ENCODE measurements around the gene ZNF236.
A peak's percentile ranks its signal among the peaks of the same experiment; 100 is the strongest.
"Not testable (repeated sequence)": the region's sequence is repeated elsewhere in the genome, so short reads cannot be mapped to it uniquely, and the experiment has no call there.

Gene ZNF236

DNA sequence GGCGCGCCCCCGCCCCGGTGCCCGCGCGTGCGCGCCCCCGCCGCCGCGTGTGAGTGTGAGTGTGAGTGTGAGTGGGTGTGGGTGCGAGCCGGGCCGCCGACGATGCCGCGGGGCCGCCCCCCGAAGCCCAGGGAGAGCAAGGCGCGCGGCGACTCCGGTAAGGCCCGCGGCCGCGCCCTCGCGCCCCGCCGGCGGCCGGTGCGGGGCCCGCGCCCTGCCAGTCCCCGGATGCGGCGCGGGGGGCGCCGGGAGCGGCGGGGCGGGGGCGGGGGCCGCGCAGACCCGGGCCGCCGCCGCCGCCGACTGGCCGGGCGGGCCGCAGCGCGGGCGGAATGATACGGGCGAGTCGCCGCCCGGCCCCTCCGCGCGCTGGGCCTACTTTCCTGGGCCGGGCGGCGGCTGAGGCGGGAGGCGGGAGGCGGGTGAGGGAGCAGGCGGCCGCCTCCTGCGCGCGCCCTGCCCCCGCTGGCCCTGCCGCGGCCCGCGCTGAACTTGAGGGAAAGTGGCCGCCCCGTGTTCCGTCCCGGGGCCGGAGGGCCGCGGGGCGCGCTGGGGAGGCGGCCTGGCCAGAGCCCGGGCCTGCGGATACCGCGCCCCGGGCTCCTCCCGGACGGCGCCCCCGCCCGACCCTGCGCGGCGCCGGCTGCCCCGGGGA is at the start of gene ZNF236:
TSS of gene ZNF236 (plus strand) at position 52 of the 655 bp plus-strand sequence. CDS start at position 103, 51 bp downstream.
- DNase-seq, result peak; percentile 78

DNA sequence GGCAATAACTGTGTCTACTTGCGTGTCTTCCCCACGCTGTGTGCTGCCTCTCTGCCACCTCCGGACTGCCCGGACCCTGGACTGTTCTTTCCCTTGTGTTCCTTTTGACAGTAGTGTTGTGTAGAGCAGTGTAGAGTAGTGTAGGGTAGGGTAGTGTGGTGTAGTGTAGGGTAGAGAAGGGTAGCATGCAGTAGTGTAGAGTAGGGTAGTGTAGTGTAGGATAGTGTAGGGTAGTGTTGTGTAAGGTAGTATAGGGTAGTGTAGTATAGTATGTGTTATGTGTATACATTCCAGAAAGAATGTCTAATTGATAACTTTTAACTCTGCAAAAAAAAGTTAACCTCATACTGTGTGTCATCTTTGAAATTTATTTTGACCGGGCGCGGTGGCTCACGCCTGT is 49.7 kb upstream of the ZNF236 start:
- DNase-seq, result no peak

DNA sequence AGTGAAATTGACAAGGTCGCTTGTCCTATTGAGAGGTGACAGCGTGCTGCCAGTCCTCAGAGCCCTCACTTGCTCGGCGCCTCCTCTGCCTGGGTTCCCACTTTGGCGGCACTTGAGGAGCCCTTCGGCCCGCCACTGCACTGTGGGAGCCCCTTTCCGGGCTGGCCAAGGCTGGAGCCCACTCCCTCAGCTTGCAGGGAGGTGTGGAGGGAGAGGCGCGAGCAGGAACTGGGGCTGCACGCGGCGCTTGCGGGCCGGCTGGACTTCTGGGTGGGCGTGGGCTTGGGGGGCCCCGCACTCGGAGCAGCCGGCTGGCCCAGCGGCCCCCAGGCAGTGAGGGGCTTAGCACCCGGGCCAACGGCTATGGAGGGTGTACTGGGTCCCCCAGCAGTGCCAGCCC is 45.3 kb upstream of the ZNF236 start:
- DNase-seq, result not testable (repeated sequence)

DNA sequence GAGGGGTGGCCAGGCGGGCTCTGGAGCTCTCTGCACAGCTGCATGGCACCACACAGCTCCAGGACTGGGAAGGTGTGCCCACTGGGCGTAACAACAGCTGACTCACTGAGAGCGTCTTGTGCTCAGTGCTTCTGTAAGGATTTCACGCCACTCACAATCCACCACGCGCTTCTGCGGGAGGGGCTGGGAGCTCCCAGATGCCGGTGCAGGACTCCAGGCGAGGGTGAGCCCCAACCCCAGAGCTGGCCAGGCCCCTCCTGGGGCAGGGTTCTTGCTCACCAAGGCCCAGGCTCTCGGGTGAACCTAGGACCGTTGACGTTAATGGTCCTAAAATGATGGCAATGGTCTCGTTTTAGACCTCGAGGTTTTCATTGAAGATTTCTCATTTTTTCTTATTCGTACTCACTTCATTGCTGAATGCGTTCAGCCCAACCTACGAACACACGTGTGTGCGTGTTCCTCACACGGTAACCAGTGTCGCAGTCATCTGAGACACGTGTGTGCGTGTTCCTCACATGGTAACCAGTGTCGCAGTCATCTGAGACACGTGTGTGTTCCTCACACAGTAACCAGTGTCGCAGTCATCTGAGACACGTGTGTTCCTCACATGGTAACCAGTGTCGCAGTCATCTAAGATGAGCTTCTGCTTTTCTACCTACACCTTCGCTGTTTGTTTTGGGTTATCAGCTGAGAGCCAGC is 38.4 kb upstream of the ZNF236 start:
- no peak for DNase-seq

DNA sequence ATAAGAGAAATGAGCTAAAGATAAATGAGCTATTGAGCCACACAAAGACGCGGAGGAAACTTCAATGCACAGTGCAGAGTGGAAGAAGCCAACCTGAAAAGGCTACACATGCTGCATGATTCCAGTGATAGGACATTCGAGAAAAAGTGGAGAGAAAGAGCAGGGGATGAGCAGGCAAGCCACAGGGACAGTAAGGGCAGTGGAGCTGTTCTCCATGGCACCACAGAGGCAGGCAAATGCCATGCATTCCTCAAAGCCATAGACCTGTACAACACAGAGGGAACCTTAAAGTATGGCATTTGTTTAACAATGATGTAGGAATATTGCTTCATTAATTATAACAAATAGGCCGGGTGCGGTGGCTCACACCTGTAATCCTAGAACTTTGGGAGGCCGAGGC is 36.5 kb upstream of the ZNF236 start:
- DNase-seq, result no peak

DNA sequence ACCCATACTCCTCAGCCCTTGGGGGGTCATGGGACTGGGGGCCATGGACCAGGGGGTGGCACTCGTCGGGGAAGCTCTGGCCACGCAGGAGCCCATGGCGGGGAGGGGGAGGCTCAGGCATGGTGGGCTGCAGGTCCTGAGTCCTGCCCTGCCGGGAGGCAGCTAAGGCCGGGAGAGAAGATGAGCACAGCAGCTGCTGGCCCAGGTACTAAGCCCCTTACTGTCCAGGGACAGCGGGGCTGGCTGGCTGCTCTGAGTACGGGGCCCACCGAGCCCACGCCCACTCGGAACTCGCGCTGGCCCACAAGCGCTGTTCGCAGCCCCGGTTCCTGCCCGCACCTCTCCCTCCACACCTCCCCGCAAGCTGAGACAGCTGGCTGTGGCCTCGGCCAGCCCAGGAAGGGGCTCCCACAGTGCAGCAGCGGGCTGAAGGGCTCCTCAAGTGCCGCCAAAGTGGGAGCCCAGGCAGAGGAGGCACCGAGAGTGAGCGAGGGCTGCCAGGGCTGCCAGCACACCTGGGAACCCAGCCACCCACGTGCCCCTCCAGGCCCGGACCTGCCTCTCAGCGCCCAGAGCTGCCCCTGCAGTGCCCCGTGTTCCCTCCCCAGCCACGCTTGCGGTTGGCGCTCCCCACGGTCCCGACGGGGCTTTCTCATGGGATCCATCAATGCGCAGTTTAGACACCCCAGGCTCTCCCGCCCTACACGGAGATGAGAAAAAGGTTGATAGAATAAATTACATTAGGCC is 33.6 kb upstream of the ZNF236 start:
- no peak for DNase-seq

DNA sequence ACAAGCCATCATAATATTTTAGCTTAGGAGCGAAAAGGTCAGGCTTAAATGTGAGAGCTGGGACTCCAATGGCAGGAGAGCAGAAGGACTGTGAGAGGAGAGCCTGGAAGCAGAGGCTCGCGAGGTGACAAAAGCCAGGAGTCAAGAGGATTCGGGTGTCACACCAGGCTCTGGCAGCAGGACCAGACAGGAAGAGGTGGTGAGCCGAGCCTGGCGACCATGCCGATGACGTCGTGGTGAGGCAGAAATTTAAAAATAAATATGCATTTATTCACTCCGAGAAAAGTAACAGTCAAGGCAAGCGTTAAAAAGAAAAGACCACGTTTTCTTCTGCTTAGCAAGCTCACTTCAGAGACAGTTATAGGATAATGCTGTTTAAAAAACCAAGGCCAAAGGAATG is 31.3 kb upstream of the ZNF236 start:
- DNase-seq, result no peak

DNA sequence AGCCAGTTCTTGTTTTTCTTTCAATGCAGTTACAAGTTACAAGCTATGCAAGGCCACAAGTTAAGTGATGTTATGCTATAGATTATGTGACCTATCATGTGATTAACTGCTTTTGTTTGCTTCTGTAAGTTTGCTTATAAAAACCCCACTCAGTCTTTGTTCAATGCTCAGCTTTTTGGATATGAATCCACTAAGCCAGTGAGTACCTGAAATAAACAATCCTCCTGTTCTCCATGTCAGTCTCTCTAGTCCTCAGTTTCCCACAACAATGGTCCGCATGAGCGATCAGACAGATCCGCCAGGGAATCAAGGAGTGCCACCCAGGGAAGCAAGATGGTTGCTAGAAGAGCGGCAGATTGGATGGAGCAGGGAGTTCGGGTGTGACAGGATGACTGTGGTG is 30.7 kb upstream of the ZNF236 start:
- no peak for DNase-seq

DNA sequence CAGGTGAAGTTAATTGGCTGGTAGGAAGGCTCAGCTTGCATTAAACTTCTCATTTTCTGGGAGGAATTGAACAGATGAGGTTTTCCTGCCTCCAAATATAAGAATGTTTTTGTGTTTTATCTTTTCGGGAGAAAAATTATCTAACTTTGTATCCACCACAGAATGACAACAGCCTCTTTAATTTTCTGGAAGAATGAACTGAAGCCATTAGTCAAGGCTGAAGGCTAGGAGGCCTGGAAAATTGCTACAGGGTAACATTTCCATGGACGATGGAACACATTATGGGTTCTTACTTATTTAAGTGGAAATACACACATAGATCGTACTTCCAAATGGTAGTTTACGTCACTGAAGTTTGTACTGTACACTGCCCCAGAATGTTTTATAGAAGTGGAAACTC is 28.0 kb upstream of the ZNF236 start:
- no peak for DNase-seq

DNA sequence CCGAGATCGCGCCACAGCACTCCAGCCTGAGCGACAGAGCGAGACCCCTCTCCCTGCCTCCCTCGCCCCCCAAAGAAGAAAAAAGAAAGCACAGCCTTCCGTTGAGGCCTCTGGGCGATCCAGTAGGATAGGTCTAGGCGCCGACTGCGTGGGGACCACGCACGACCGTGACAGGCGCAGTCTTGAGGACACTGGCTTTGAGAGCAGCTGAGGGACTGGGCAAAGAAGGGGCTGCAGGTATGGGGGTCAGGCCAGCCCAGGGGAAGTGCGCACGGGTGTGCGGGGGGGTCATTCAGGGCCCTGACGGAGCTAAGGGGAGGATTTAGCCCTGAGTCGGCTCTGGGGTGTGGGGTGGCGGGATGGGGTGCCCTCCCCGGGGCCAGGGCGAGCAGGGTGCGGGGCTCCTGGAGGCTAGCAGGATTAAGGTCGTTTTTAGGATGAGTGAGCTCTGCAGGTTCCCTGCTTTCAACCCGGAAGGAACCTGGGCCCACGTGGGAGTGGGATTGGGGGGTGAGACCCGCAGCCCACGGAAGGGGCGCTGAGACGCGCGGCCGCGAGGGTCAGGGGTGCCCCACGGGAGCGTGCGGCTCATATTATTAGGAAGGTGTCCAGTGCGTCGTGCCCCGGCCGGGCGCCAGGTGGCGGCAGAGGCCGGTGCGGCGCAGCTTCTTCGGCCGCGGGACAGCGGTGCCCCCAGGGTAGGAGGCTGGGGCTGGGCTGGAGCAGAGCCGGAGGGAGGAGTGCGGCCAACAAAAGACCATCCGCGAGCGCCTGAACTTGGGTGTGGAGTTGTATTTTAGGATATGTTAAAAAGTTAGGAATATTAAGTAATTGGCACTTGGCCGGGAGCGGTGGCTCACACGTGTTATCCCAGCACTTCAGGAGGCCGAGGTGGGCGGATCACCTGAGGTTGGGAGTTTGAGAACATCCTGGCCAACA is 20.5 kb upstream of the ZNF236 start:
- DNase-seq, result peak; percentile 49

DNA sequence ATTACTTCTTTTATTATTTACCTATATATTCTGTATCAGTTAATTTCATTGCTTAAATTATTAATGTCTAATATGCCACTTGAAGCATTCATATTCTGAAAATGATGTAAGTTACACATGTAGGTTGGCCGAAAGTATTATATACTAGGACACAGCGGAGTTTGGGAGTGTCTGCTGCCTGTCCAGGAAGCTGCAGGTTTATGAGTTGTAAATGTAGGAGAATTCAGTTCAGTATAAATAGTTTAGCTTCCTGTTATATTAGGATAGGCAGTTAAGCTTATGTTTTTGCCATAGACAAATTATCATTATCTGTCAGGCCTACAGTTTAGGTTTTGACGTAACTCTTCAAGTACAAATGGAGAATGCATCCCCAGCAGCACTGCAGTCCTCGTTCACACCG is 18.9 kb upstream of the ZNF236 start:
- no peak for DNase-seq

DNA sequence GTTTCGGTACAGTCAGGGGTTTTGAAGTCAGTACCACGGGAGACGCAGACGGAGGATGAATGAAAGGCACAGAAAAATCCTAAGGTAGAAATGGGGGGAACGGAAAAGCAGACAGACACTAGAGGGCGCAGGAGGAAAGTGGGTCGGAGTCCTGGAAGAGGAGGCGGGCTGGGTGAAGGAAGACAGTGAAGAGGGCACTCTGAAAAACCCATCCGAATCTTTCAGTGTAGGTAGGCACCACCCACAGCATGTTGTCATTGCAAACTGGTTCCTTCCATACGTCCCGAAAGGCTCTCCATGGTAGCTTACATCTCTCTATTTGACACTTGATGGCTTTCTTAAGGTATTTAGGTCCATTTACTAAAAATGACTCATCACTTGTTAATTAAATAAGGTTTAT is 18.5 kb upstream of the ZNF236 start:
- DNase-seq, result peak; percentile 66

DNA sequence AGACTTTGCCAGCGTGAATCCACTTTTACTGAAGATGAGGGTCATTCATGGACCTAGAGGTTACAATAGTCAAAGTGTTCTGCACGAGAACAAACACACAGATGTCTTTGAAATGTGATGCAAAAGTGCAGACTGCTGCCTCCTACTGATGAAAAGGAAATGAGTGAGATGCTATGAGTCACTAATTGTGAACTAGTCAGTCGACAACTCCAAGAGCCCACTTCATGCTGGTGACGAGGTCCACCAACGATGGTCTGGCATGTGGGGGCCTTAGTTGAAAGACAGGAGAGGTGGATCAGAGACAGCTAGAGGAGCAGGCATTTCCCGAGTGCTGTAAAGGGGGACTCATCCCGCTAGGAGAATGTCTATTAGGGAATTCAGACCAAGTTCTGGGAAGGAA is 17.1 kb upstream of the ZNF236 start:
- no peak for DNase-seq

DNA sequence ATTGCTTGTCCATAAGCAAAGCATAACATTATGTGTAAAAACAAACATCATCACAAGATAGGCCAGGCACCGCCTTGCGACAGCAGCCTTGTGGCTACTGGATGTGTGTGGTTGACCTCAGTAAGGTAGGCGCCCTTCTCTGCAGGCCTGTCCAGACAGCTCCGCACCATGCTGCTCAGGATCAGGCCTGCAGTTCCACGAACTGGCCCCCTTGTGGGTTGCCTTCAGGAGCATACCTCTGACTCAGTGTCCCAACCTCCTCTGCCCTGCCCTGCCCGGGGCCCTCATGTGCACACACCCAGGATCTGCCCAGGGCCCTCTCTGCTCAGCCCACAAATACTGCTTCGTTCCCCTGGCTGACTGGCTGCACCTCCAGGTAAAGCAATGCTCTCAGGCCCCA is 16.1 kb upstream of the ZNF236 start:
- no peak for DNase-seq

DNA sequence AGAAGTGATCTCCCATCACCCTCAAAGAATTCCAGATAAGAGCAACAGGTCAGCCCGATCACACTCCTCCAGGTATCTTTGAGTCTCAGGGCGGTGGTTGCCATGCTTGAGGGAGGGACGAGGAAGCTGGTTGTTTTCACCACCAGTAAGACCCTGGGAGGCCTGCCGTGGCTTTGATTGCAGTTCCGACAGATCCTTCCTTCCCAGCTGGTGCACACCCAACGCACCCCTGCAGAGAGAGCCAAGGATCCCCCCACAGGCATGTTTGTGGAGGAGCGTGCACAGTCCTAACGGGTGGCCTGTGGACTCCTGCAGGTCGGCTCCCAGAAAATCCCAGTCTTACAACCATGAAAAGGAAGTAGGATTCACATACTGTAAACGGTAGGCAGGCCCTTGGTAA is 13.8 kb upstream of the ZNF236 start:
- no peak for DNase-seq

DNA sequence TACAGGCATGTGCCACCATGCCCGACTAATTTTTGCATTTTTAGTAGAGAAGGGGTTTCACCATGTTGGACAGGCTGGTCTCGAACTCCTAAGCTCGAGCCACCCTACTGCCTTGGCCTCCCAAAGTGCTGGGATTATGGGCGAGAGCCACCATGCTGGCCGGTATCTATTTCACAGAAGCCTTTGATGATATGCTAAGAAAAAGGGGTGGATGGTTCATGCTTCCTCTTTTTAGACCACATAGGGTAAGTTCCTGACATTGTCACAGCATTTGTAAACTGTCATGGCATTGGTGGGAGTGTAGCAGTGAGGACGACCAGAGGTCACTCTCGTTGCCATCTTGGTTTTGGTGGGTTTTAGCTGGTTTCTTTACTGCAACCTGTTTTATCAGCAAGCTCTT is 10.8 kb upstream of the ZNF236 start:
- DNase-seq, result not testable (repeated sequence)

DNA sequence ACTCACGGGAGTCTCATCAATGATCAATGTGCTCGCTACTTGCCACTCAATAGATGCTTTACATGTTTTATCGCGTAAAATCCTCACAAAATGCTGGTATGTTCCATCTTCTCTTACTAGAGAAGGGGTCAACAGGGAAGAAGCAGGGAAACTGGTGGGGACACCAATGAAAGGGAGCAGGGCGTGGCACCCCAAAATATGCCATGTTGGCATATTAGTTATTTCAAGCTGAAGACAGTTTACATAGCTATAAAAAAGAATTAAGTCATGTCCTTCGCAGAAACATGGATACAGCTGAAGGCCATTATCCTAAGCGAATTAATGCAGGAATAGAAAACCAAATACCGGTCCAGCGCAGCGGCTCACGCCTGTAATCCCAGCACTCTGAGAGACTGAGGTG is 8.1 kb upstream of the ZNF236 start:
- DNase-seq, result no peak

DNA sequence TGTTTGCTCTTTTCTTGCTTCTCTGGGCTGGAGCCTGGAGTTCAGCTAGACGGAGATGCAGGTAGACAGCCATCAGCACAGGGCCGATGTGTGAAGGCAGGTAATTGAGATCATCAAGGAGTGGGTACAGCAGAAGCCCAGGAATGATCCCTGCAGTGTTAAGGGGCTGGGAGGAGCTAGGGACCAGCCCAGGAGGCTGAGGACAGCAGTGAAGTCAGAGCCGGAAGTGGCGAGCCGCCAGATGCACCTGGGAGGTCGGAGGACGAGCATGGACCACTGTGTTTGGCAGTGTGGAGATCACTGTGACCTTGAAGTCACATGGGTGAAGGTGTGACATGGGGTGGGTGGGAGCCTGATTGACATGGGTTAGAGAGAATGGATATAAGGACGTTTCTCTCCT is 6.2 kb upstream of the ZNF236 start:
- DNase-seq, result no peak

DNA sequence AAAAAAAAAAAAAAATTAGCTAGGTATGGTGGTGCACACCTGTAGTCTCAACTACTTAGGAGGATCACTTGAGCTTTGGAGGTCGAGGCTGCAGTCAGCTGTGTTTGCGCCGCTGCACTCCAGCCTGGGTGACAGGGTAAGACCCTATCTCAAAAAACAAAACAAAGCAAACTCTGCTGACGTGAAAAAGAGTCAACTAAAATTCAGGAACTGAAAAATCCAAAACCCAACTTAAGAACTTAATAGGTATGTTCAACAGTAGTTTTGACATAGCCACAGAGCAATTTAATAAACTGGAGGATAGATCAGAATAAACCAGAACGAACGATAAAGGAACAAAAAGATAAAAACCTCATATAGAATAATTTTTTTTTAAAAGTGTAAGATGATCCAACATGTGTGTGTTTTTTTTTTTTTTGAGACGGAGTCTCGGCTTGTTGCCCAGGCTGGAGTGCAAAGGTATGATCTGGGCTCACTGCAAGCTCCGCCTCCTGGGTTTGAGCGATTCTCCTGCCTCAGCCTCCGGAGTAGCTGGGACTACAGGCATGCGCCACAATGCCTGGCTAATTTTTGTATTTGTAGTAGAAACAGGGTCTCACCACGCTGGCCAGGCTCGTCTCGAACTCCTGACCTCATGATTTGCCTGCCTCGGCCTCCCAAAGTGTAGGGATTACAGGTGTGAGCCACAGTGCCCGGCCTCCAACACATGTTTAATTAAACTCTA is 4.3 kb upstream of the ZNF236 start:
- DNase-seq, result no peak

DNA sequence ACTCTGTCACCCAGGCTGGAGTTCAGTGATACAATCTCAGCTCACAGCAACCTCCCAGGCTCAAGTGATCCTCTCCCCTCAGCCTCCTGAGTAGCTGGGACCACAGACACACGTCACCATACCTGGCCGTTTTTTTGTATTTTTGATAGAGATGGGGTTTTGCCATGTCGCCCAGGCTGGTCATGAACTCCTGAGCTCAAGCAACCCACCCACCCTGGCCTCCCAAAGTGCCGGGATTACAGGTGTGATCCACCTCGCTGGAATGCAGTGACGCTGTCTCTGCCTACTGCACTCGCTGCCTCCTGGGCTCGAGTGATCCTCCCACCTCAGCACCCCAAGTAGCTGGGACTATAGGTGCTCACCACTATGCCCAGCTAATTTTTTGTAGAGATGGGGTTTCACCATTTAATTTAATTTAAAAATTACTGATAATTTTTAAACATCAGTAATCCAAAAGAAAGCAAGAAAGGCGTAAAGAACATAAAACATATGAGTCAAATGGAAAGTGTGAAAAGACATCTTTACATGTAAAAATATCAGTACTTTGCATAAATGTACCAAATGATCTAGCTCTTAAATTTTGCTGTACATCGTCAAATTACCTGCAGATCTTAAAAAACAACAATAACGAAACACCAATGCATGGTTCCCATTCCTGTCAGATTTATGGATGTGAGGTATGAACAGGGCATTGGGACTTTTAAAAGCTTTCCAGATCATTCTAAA is 2.8 kb upstream of the ZNF236 start:
- DNase-seq, result no peak

DNA sequence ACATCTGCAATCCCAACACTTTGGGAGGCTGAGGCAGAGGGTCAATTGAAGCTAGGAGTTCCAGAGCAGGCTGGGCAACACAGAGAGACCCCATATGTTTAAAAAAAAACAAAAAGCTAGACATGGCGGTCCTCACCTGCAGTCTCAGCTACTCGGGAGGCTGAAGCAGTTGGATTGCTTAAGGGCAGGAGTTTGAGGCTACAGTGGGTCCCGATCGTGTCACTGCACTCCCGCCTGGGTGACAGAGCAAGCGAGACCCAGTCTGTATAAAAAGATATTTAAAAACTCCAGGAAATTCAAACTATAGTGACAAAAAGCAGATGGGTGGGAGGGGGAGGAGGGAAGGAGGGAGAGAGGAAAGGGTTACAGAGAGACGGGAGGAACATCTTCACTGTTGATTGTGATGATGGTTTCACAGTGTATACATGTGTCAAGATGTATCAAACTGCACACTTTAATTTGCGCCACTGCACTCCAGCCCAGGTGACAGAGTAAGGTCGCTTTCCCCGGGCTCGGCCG is 942 bp upstream of the ZNF236 start:
- DNase-seq, result no peak
